Measurements from ENCODE around the gene LRFN4. TPM values are rescaled to one million over a fixed set of nuclear protein-coding genes. Genes with fewer than 3 reads are reported as not detected.

The LRFN4 gene
- total and polyA plus RNA-seq, 10 donors: 3.3 to 12.0 (median 8.0) TPM

DNA sequence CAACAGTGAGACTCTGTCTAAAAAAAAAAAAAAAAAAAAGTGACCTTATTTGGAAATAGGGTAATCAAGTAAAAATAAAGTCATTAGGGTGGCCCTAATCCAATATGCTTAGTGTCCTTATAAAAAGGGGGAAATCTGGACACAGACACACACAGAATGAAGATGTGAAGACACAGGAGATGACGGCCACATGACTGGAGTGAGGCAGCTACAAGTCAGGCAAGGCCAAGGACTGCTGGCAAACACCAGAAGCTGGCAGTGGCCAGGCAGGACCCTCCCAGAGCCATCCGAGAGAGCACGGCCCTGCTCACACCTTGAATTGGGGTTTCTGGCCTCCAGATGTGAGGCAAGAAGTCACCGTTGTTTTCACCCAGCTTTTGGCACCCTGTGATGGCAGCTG is 28.6 kb downstream of the LRFN4 start:
- no peak overlapping the region for H3K4me3 ChIP-seq
- WGBS, 5 donors: 65 to 95% (median 85%) methylated on average over 4 of the region's 4 CpGs
- no peak for DNase-seq

DNA sequence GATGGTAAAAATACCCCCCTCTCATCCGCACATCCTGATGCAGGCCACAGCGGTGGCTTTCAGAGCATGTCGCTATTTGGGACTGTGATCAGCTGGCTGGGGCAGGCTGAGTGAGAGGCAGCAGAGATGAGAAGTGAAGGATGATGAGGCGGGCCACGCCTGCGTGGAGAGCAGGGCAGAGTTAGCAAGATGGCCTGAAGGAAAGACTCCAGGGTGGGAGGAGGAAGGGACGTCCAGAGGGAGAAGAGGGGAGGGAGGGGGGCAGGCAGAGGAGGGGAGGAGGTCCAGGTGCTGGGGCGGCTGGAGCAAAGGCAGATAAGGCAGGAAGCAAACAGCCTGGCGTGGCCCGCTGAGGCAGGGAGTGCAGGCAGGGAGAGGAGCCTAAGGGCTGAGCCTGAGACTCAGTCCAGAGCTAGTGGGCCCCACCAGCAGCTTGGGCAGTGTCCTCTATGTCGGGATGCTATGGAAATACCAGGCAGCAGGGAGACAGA is 29.1 kb downstream of the LRFN4 start:
- no peak for TF ChIP-seq POLR2A (IDR thresholded peaks at IDR 0.05)
- TF ChIP-seq, protein P1, sequence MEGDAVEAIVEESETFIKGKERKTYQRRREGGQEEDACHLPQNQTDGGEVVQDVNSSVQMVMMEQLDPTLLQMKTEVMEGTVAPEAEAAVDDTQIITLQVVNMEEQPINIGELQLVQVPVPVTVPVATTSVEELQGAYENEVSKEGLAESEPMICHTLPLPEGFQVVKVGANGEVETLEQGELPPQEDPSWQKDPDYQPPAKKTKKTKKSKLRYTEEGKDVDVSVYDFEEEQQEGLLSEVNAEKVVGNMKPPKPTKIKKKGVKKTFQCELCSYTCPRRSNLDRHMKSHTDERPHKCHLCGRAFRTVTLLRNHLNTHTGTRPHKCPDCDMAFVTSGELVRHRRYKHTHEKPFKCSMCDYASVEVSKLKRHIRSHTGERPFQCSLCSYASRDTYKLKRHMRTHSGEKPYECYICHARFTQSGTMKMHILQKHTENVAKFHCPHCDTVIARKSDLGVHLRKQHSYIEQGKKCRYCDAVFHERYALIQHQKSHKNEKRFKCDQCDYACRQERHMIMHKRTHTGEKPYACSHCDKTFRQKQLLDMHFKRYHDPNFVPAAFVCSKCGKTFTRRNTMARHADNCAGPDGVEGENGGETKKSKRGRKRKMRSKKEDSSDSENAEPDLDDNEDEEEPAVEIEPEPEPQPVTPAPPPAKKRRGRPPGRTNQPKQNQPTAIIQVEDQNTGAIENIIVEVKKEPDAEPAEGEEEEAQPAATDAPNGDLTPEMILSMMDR (IDR thresholded peaks at IDR 0.05 in 8 of 11, conservative IDR thresholded peaks at IDR 0.05 in 3 of 11): no peak
- TF ChIP-seq POLR2AphosphoS5 (IDR thresholded peaks at IDR 0.05): no peak
- no peak for DNase-seq
- H3K27me3 ChIP-seq (replicated peaks in 1 of 7): peaks cover 0 to 5% (median 0%) of the 10 kb centered on the region in 7 donors
- H3K4me3 ChIP-seq: no peak overlapping the region
- 68 to 85% (median 78%) methylated on average over 10 to 11 of the region's 11 CpGs for WGBS, 5 donors
- intact Hi-C loops (cut with DNase I; ENCODE audit: low total_unique reads): no loop called here
- H3K36me3 ChIP-seq: no peaks in the 10 kb centered on the region
- peaks cover 0 to 14% (median 3%) of the 10 kb centered on the region in 6 donors for H3K4me1 ChIP-seq
- no peak overlapping the region for H3K27ac ChIP-seq
- no peaks in the 10 kb centered on the region for H3K9me3 ChIP-seq

More for the DNA sequence above, 28.6 kb downstream of the LRFN4 start:
- Histone ChIP-seq H3K27ac (no peak overlapping the region), H3K36me3 (no peaks in the 10 kb centered on the region), H3K4me1 (peaks cover 0 to 20% (median 9%) of the 10 kb centered on the region in 6 donors), H3K27me3 (replicated peaks in 1 of 7) (peaks cover 0 to 5% (median 0%) of the 10 kb centered on the region in 7 donors), H3K9me3 (no peaks in the 10 kb centered on the region)
- intact Hi-C loops (cut with DNase I; ENCODE audit: low total_unique reads): no loop called here
- no peak for TF ChIP-seq POLR2A (IDR thresholded peaks at IDR 0.05)
- TF ChIP-seq, protein P1 (IDR thresholded peaks at IDR 0.05 in 8 of 11, conservative IDR thresholded peaks at IDR 0.05 in 3 of 11): no peak
- no peak for TF ChIP-seq POLR2AphosphoS5 (IDR thresholded peaks at IDR 0.05)

DNA sequence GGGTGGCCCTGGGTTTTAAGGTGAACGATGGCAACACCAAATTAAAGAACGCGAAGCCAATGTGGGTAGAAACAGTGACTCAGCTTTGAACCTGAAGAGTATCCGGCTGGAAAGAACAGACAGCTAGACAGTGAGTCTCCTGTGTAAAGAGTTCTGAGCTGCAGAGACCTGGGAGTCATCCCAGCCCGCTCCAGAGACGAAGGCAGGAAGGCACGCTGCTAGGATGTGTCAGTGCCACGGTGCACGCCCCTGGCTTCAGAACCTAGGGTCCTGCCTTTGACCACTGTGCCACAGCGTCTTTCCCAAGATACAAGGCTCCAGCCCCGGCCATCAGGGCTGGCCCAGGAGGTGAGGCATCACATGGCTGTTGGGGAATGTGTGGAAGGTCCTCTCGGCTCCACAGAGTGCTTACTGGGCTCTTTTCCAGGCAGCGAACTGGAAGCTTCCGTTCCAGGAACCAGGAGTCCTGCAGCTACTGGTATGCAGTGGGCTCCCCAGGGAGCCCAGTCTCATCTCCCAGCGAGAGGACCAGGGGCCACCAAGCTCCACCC is 29.9 kb downstream of the LRFN4 start:
- whole genome bisulfite sequencing, 5 donors: 82 to 90% (median 86%) methylated on average over 14 to 15 of the region's 15 CpGs
- TF ChIP-seq, protein P1 (IDR thresholded peaks at IDR 0.05 in 8 of 11, conservative IDR thresholded peaks at IDR 0.05 in 3 of 11): no peak
- TF ChIP-seq POLR2AphosphoS5 (IDR thresholded peaks at IDR 0.05): no peak
- no peak for TF ChIP-seq POLR2A (IDR thresholded peaks at IDR 0.05)
- intact Hi-C loops (cut with DNase I; ENCODE audit: low total_unique reads): no loop called here
- Histone ChIP-seq H3K9me3 (no peaks in the 10 kb centered on the region), H3K36me3 (no peaks in the 10 kb centered on the region), H3K27me3 (replicated peaks in 1 of 7) (peaks cover 0 to 5% (median 0%) of the 10 kb centered on the region in 7 donors), H3K4me3 (no peak overlapping the region), H3K4me1 (peaks cover 0 to 10% (median 3%) of the 10 kb centered on the region in 6 donors), H3K27ac (no peak overlapping the region)
- DNase-seq: no peak

DNA sequence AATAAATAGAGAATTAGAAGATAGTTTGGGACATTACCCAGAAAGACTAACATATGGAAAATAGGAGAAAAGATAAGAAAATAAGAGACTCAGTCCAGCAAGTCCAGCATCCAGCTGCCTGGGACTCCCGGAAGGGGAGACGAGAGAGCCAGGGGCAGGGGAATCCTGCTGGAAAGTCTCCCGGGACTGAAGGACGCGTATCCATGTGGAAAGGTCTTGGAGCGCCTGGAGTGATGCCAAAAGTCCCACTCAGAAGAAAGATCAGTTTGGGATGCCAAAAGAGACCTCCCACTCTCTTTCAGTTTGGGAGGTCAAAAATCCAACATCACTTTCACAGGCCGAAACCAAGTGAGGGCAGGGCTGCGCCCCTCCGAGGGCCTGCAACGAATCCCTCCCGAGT is 30.7 kb downstream of the LRFN4 start:
- Histone ChIP-seq H3K27ac (no peak overlapping the region), H3K27me3 (replicated peaks in 1 of 7) (peaks cover 0 to 5% (median 0%) of the 10 kb centered on the region in 7 donors), H3K9me3 (no peaks in the 10 kb centered on the region), H3K4me3 (no peak overlapping the region), H3K36me3 (no peaks in the 10 kb centered on the region), H3K4me1 (peaks cover 0 to 9% (median 3%) of the 10 kb centered on the region in 6 donors)
- WGBS, 5 donors: 82 to 91% (median 86%) methylated on average over 11 of the region's 11 CpGs
- DNase-seq: no peak
- intact Hi-C loops (cut with DNase I; ENCODE audit: low total_unique reads): no loop called here
- TF ChIP-seq POLR2AphosphoS5 (IDR thresholded peaks at IDR 0.05) (no peak), POLR2A (IDR thresholded peaks at IDR 0.05) (no peak)
- TF ChIP-seq, protein P1 (IDR thresholded peaks at IDR 0.05 in 8 of 11, conservative IDR thresholded peaks at IDR 0.05 in 3 of 11): no peak

Measured in spleen (tissue), 11 donors.